SK-N-SH (cell line): Measurements from ENCODE around the gene EPB41L1. TPM values are rescaled to one million over a fixed set of nuclear protein-coding genes. Genes with fewer than 3 reads are reported as not detected.

Source experiments
- CTCF ChIA-PET: fragments of 300-600, 350-600 bp; formaldehyde crosslinking; extraction: SDS; loops from one replicate; lab custom pipeline; 2021; lab: Yijun Ruan, JAX
- POLR2A ChIA-PET: fragments of 350-600 bp; sonication (Branson Sonifier 250); formaldehyde crosslinking; extraction: SDS; loops from one replicate; lab custom pipeline; 2020; ENCODE audit warnings: antibody characterized with exemption, inconsistent platforms; lab: Yijun Ruan, JAX
- DNase-seq: peaks from one replicate; pipeline ENCODE4 v3.0.0; 2012
- H2AFZ ChIP-seq: fragments of 200-600 bp; sonication (generic); 2 replicates; pipeline ENCODE4 v1.8.1; 2016; ENCODE audit warnings: antibody characterized with exemption, mild to moderate bottlenecking, low read depth
- H3F3A ChIP-seq: fragments of 200-600 bp; sonication (generic); replicated peaks from 2 replicates; pipeline ENCODE3; 2016; ENCODE audit warnings: antibody characterized with exemption, mild to moderate bottlenecking; ENCODE audit not compliant: insufficient read depth
- H3K27ac ChIP-seq, 2 experiments: fragments of 200-500 bp in 1 of 2; fragments of 200-600 bp in 1 of 2; sonication (Bioruptor generic) in 1 of 2; sonication (generic), shearing (Covaris generic) in 1 of 2; 2 replicates each; pipeline versions ENCODE4 v1.5.1 to v1.6.1; 2014 to 2016; ENCODE audit warnings: low read depth in 2 of 2, inconsistent platforms in 1 of 2, low read length in 1 of 2, mild to moderate bottlenecking in 1 of 2, mixed read lengths in 1 of 2
- H3K27me3 ChIP-seq: fragments of 200-600 bp; sonication (generic), shearing (Covaris generic); 2 replicates; pipeline ENCODE4 v1.6.1; 2016; ENCODE audit warnings: mixed run types; ENCODE audit not compliant: insufficient read depth
- H3K36me3 ChIP-seq, 2 experiments: fragments of 200-500 bp in 1 of 2; fragments of 200-600 bp in 1 of 2; sonication (Bioruptor generic) in 1 of 2; sonication (generic) in 1 of 2; replicated peaks in 1 of 2; 2 replicates each; pipeline versions ENCODE3 to v1.5.1; 2014 to 2016; ENCODE audit warnings: low read length in 1 of 2, mild to moderate bottlenecking in 1 of 2; ENCODE audit not compliant: insufficient read depth in 2 of 2, control insufficient read depth in 1 of 2
- H3K4me1 ChIP-seq, 2 experiments: fragments of 200-500 bp in 1 of 2; fragments of 200-600 bp in 1 of 2; sonication (Bioruptor generic) in 1 of 2; sonication (generic), shearing (Covaris generic) in 1 of 2; 2 replicates each; pipeline versions ENCODE4 v1.5.1 to v1.6.1; 2014 to 2016; ENCODE audit warnings: low read depth in 1 of 2, low read length in 1 of 2, mixed run types in 1 of 2; ENCODE audit not compliant: insufficient read depth in 2 of 2, control insufficient read depth in 1 of 2
- H3K4me2 ChIP-seq: fragments of 200-600 bp; sonication (generic), shearing (Covaris generic); 2 replicates; pipeline ENCODE4 v1.6.1; 2017; ENCODE audit warnings: mixed run types
- H3K4me3 ChIP-seq, 2 experiments: fragments of 200-500 bp in 1 of 2; fragments of 200-600 bp in 1 of 2; sonication (Bioruptor generic) in 1 of 2; sonication (generic), shearing (Covaris generic) in 1 of 2; 2 replicates each; pipeline versions ENCODE4 v1.5.1 to v1.8.1; 2014 to 2016; ENCODE audit warnings: low read depth in 2 of 2, inconsistent platforms in 1 of 2, low read length in 1 of 2, mild to moderate bottlenecking in 1 of 2, mixed read lengths in 1 of 2, moderate library complexity in 1 of 2
- H3K79me2 ChIP-seq: fragments of 200-600 bp; sonication (generic); 2 replicates; pipeline ENCODE4 v1.8.1; 2017; ENCODE audit warnings: mild to moderate bottlenecking; ENCODE audit not compliant: insufficient read depth
- H3K9ac ChIP-seq: fragments of 200-600 bp; sonication (generic); 2 replicates; pipeline ENCODE4 v1.6.1; 2017; ENCODE audit warnings: mixed run types
- H3K9me2 ChIP-seq: fragments of 200-600 bp; sonication (generic); 2 replicates; pipeline ENCODE4 v1.6.1; 2017; ENCODE audit warnings: mixed run types
- H3K9me3 ChIP-seq: fragments of 200-600 bp; sonication (generic); 2 replicates; pipeline ENCODE4 v1.6.1; 2017; ENCODE audit warnings: mixed run types, mild to moderate bottlenecking, moderate library complexity
- H4K20me1 ChIP-seq: fragments of 200-600 bp; sonication (generic); 2 replicates; pipeline ENCODE4 v1.6.1; 2017; ENCODE audit warnings: mild to moderate bottlenecking, mixed run types; ENCODE audit not compliant: insufficient read depth
- CHD2 ChIP-seq: fragments of 150-350 bp; IDR thresholded peaks from 2 replicates; pipeline ENCODE4 v1.6.1; 2018; ENCODE audit warnings: low read length; ENCODE audit not compliant: partially characterized antibody
- ELF1 ChIP-seq: IDR thresholded peaks from 2 replicates; pipeline ENCODE4 v1.4.0; 2012
- FOSL2 ChIP-seq: IDR thresholded peaks from 2 replicates; pipeline ENCODE4 v1.4.0; 2012; ENCODE audit warnings: low read depth, mild to moderate bottlenecking, moderate library complexity, borderline replicate concordance
- GABPA ChIP-seq: IDR thresholded peaks from 2 replicates; pipeline ENCODE4 v1.4.0; 2012; ENCODE audit warnings: low read depth, mild to moderate bottlenecking
- MAX ChIP-seq: IDR thresholded peaks from 2 replicates; pipeline ENCODE4 v1.4.0; 2012; ENCODE audit warnings: low read depth
- NRF1 ChIP-seq: IDR thresholded peaks from 2 replicates; pipeline ENCODE4 v1.6.1; 2012; ENCODE audit warnings: low read depth, mild to moderate bottlenecking, low read length
- RCOR1 ChIP-seq: fragments of 150-350 bp; IDR thresholded peaks from 2 replicates; pipeline ENCODE4 v1.6.1; 2017; ENCODE audit warnings: antibody characterized with exemption, low read length
- REST ChIP-seq: IDR thresholded peaks from 2 replicates; pipeline ENCODE4 v1.6.1; 2012; ENCODE audit warnings: mild to moderate bottlenecking, low read depth, low read length, moderate library complexity
- RFX5 ChIP-seq: IDR thresholded peaks from 2 replicates; pipeline ENCODE4 v1.6.1; 2012; ENCODE audit warnings: mild to moderate bottlenecking, improper control_type of control experiment, low read length
- SIN3A ChIP-seq: IDR thresholded peaks from 2 replicates; pipeline ENCODE4 v1.6.1; 2012; ENCODE audit warnings: low read depth, mild to moderate bottlenecking, low read length, moderate library complexity, borderline replicate concordance
- SMC3 ChIP-seq: IDR thresholded peaks from 2 replicates; pipeline ENCODE4 v1.6.1; 2012; ENCODE audit warnings: low read depth, low read length, improper control_type of control experiment
- TAF1 ChIP-seq: IDR thresholded peaks from 2 replicates; pipeline ENCODE4 v1.6.1; 2012; ENCODE audit warnings: low read depth, mild to moderate bottlenecking, low read length, moderate library complexity, borderline replicate concordance
- TCF12 ChIP-seq: IDR thresholded peaks from 2 replicates; pipeline ENCODE4 v1.4.0; 2012
- TEAD4 ChIP-seq: IDR thresholded peaks from 2 replicates; pipeline ENCODE4 v1.4.0; 2012; ENCODE audit warnings: mild to moderate bottlenecking, borderline replicate concordance; ENCODE audit not compliant: insufficient read depth
- USF2 ChIP-seq: fragments of 150-350 bp; IDR thresholded peaks from 2 replicates; pipeline ENCODE4 v1.6.1; 2017; ENCODE audit warnings: antibody characterized with exemption, low read length, low read depth, borderline replicate concordance
- YY1 ChIP-seq: IDR thresholded peaks from 2 replicates; pipeline ENCODE4 v1.4.0; 2012; ENCODE audit warnings: low read depth, mild to moderate bottlenecking
- ZBTB33 ChIP-seq: IDR thresholded peaks from 2 replicates; pipeline ENCODE4 v1.4.0; 2012; ENCODE audit warnings: low read depth, borderline replicate concordance
- WGBS: methylation state at CpG from one replicate; pipeline ENCODE4 v1.1.6; 2017; ENCODE audit warnings: low lambda C conversion rate; 5-methylcytosine and 5-hydroxymethylcytosine counted together
- polyA plus RNA-seq, 3 experiments: library from polyadenylated mRNA; depleted of rRNA; stranded (reverse); fragments of >200 nt; gene quantifications; 2 replicates each; pipeline ENCODE4 v1.2.3, GENCODE V29; 2012
- TF ChIP-seq, protein P1 (sequence below): IDR thresholded peaks from 2 replicates; pipeline ENCODE4 v1.4.0; 2012; ENCODE audit warnings: low read depth, borderline replicate concordance

Gene EPB41L1
- polyA plus RNA-seq, 1 of the 3 experiments (the other 2 are of a cell fraction): 26.1 TPM

GRCh38 chr20:36267605-36268381, 113.3 kb downstream of the EPB41L1 start:
- no peaks in the 10 kb centered on the region for H3K9me2 ChIP-seq
- no peaks in the 10 kb centered on the region for H3F3A ChIP-seq
- H3K4me1 ChIP-seq: peaks cover 0 to 14% of the 10 kb centered on the region in 2 experiments; a peak in 1 of 4 replicates
- H3K27me3 ChIP-seq: no peaks in the 10 kb centered on the region
- no peaks in the 10 kb centered on the region for H4K20me1 ChIP-seq
- H3K79me2 ChIP-seq: no peaks in the 10 kb centered on the region
- 76% methylated on average over 17 of the region's 24 CpGs for WGBS
- H3K4me2 ChIP-seq: no peak overlapping the region
- H2AFZ ChIP-seq: no peak overlapping the region
- TF ChIP-seq YY1 (no peak), CHD2 (no peak), NRF1 (no peak), MAX (no peak), RFX5 (no peak), TEAD4 (no peak), GABPA (no peak), USF2 (no peak), ELF1 (no peak), REST (no peak), SIN3A (no peak), TAF1 (no peak), FOSL2 (no peak), RCOR1 (no peak), SMC3 (no peak), ZBTB33 (no peak), TCF12 (no peak)
- TF ChIP-seq, protein P1, sequence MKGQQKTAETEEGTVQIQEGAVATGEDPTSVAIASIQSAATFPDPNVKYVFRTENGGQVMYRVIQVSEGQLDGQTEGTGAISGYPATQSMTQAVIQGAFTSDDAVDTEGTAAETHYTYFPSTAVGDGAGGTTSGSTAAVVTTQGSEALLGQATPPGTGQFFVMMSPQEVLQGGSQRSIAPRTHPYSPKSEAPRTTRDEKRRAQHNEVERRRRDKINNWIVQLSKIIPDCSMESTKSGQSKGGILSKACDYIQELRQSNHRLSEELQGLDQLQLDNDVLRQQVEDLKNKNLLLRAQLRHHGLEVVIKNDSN: no peak
- H3K27ac ChIP-seq: no peak overlapping the region
- no peaks in the 10 kb centered on the region for H3K9me3 ChIP-seq
- ChIA-PET CTCF (interaction anchor here (0.7 to 11.3 kb wide), 9 partner anchors 9 to 285 kb away, joined by 3 to 94 read pairs (median 4); no protein-coding TSS in a partner anchor), POLR2A (no interaction called here)
- H3K9ac ChIP-seq: no peak overlapping the region
- DNase-seq: no peak
- H3K36me3 ChIP-seq: no peaks in the 10 kb centered on the region
- no peak overlapping the region for H3K4me3 ChIP-seq
